NCI-H526 treated with DMSO at 0.1 percent for 48 hours (cell line): ENCODE results near the gene ZMIZ2.
"Not testable (repeated sequence)": the region's sequence is repeated elsewhere in the genome, so short reads cannot be mapped to it uniquely, and the experiment has no call there.

Source experiments
- DNase-seq: peaks from one replicate; lab custom pipeline; 2025; lab: John Stamatoyannopoulos, UW

The ZMIZ2 gene

GRCh38 chr7:44802418-44803025, 53.9 kb downstream of the ZMIZ2 start:
- no peak for DNase-seq

GRCh38 chr7:44803828-44804519, 55.3 kb downstream of the ZMIZ2 start:
- DNase-seq = not testable (repeated sequence)

GRCh38 chr7:44805950-44806349, 57.3 kb downstream of the ZMIZ2 start:
- DNase-seq = no peak

GRCh38 chr7:44808914-44809393, 60.3 kb downstream of the ZMIZ2 start:
- no peak for DNase-seq

DNA sequence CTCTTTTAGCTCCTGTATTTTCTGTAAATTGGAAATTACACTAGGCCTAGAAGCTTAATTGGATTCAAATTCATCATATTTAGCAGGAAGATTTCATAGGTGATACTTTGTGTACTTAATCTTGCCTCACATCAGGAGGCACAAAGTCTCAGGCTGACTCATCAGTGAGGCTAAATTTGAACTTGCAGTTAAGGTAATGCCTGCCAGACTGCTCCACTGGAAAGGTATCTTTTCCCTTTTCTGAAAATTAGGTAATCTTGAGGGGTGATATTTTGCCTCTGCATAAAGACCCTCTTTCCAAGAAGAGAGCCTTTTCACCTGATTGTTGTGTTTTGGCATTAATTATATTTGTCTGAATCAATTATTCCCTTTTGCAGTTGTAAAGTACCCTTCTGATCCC, 62.4 kb downstream of the ZMIZ2 start:
- no peak for DNase-seq

DNA sequence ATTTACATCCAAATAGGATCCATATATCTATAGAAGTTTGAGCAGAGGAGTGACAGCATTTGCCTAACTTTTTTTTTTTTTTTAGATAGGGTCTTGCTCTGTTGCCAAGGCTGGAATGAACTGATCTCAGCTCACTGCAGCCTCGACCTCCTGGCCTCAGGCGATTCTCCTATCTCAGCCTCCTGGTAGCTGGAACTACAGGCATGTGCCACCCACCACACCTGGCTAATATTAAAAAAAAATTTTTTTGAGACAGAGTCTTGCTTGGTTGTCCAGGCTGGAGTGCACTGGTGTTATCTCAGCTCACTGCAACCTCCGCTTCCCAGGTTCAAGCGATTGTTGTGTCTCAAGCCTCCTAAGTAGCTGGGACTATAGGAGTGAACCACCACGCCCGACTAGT, 62.9 kb downstream of the ZMIZ2 start:
- DNase-seq = no peak

- DNase-seq = no peak
Measured at GRCh38 chr7:44814919-44815318, 66.3 kb downstream of the ZMIZ2 start.

DNA sequence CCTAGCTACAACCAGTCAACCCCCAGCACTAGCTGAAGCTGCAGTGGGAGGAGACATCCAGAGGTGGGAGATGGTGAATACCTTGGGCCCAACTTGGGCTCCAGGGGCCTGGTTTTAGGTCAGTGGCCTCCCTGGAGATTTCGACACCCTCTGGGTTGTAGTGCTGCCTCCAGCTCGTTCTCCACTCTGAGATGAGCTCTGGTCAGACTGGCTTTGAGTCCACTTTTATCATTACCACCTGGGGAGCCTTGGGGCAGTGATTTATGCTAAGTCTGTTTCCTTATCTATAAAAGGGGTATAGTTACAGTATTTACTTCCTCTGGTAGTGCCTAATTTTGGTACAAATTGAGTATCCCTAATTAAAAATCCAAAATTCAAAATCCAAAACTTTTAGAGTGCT, 70.6 kb downstream of the ZMIZ2 start:
- DNase-seq = no peak
